ENCODE data around the gene ITGB3. TPM values are rescaled to one million over a fixed set of nuclear protein-coding genes. Genes with fewer than 3 reads are reported as not detected.

Gene ITGB3
- total and polyA plus RNA-seq, 2 of the 8 experiments (the other 6 are each of a cell fraction or from before 2014, with no cell fraction given) = 0.08 to 0.09 TPM

DNA sequence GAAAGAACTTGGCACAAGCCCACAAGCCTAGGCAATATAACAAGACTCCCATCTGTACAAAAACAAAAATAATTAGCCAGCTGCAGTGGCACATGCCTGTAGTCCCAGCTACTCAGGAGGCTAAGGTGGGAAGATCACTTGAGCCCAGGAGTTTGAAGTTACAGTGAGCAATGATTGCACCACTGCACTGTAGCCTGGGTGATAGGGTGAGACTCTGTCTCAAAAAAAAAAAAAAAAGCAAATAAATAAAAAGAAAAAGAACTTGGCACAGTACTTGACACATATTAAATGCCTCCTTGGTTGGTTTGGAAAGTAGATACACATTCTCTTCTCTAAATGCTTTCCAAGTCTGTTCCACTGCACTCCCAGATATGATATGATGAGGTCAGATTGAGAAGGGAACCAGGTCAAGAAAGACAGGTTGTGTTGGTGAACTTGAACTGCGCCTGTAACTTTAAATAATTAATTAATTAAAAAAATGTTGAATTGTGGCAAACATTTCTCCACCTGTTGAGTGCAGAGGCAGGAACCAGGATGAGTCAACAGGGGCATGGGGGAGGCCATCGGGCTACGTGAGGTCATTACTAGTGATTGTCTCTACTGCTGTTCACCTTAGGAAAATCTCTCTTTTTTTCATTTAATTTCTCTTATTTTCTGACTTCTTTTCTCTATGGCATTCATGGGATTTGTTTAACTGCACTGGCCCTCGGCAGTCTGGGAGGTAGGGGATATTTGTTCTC is 44.2 kb downstream of the ITGB3 start:
- Histone ChIP-seq H3K23ac (ENCODE audit: insufficient read length) (no peak overlapping the region), H3K14ac (ENCODE audit: insufficient read length) (no peak overlapping the region), H4K91ac (replicated peaks; ENCODE audit: insufficient read length, low read length) (no peak overlapping the region), H3K27me3 (replicated peaks in 1 of 4; ENCODE audit: control insufficient read depth in 3 of 4, extremely low read depth in 1 of 4, insufficient read depth in 3 of 4, low read length in 3 of 4) (no peaks in the 10 kb centered on the region; a peak in 1 of 7 replicates), H3K4me3 (ENCODE audit: extremely low read depth in 1 of 4, insufficient read depth in 2 of 4, low read depth in 3 of 4, low read length in 4 of 4) (no peak overlapping the region), H3K79me1 (ENCODE audit: low read depth, low read length) (no peaks in the 10 kb centered on the region), H2BK12ac (ENCODE audit: low read depth, low read length) (no peak overlapping the region), H3K9ac (replicated peaks in 1 of 4; ENCODE audit: extremely low read depth in 1 of 4, low read depth in 3 of 4, low read length in 3 of 4) (no peak overlapping the region), H4K5ac (ENCODE audit: insufficient read length, low read depth, low read length) (no peak overlapping the region), H2AFZ (ENCODE audit: low read length) (no peak overlapping the region), H2BK15ac (ENCODE audit: low read length) (no peak overlapping the region), H3K18ac (ENCODE audit: extremely low read depth, low read length) (no peak overlapping the region), H3K9me3 (ENCODE audit: insufficient read depth in 2 of 2, low read depth in 1 of 2, low read length in 1 of 2) (no peaks in the 10 kb centered on the region), H3K4me1 (replicated peaks in 1 of 4; ENCODE audit: control insufficient read depth in 3 of 4, insufficient read depth in 4 of 4, low read length in 3 of 4) (peaks cover 0 to 2% (median 0%) of the 10 kb centered on the region in 4 experiments; a peak in 1 of 7 replicates), H3K36me3 (ENCODE audit: control insufficient read depth in 2 of 4, insufficient read depth in 4 of 4, low read length in 3 of 4) (no peaks in the 10 kb centered on the region), H2BK20ac (ENCODE audit: low read length) (no peak overlapping the region), H2AK5ac (ENCODE audit: low read depth, low read length) (no peak overlapping the region), H3K79me2 (ENCODE audit: control insufficient read depth in 1 of 2, insufficient read depth in 2 of 2, low read length in 2 of 2) (no peaks in the 10 kb centered on the region), H2BK120ac (replicated peaks; ENCODE audit: low read depth, low read length) (no peak overlapping the region), H2BK5ac (ENCODE audit: low read depth, low read length) (no peak overlapping the region), H3K23me2 (ENCODE audit: low read depth, low read length) (no peaks in the 10 kb centered on the region), H3K4me2 (ENCODE audit: insufficient read depth in 1 of 2, low read depth in 2 of 2, low read length in 2 of 2) (no peak overlapping the region), H4K8ac (ENCODE audit: extremely low read depth, insufficient read depth, low read length) (no peak overlapping the region), H3K56ac (replicated peaks; ENCODE audit: insufficient read length, low read depth, low read length) (no peak overlapping the region), H3K27ac (ENCODE audit: low read depth, low read length) (no peak overlapping the region), H3K4ac (replicated peaks; ENCODE audit: insufficient read length, low read depth, low read length) (no peak overlapping the region), H4K20me1 (replicated peaks in 1 of 2; ENCODE audit: control insufficient read depth in 1 of 2, insufficient read depth in 2 of 2, low read length in 2 of 2) (no peaks in the 10 kb centered on the region)
- no peak for FAIRE-seq
- POLR2A ChIA-PET (ENCODE audit: partially characterized antibody) = no interaction called here
- 96% methylated on average over 4 of the region's 4 CpGs; no CpG with 5 or more reads in 1 of the 2 experiments for WGBS, 2 experiments (ENCODE audit: extremely low coverage in 1 of 2, insufficient coverage in 1 of 2, insufficient read length in 1 of 2, insufficient replicate concordance in 2 of 2, low coverage in 1 of 2, low lambda C conversion rate in 2 of 2, missing lambda C conversion rate in 1 of 2)
- CTCF ChIA-PET (ENCODE audit: partially characterized antibody) = no interaction called here
- DNase-seq (ENCODE audit: low read depth in 1 of 2, low spot score in 2 of 2) = no peak
- TF ChIP-seq TEAD4 (IDR thresholded peaks at IDR 0.05; ENCODE audit: low read depth, low read length) (no peak), HDAC6 (IDR thresholded peaks at IDR 0.05; ENCODE audit: low read depth, low read length) (no peak), RBBP5 (IDR thresholded peaks at IDR 0.05; ENCODE audit: borderline replicate concordance, low read depth, low read length) (no peak), KDM1A (IDR thresholded peaks at IDR 0.05; ENCODE audit: borderline replicate concordance, low read length) (no peak), EZH2 (IDR thresholded peaks at IDR 0.05; ENCODE audit: low read depth, low read length, severe bottlenecking) (no peak), JUN (IDR thresholded peaks at IDR 0.05; ENCODE audit: low read depth, low read length) (no peak)
- TF ChIP-seq, protein P1, sequence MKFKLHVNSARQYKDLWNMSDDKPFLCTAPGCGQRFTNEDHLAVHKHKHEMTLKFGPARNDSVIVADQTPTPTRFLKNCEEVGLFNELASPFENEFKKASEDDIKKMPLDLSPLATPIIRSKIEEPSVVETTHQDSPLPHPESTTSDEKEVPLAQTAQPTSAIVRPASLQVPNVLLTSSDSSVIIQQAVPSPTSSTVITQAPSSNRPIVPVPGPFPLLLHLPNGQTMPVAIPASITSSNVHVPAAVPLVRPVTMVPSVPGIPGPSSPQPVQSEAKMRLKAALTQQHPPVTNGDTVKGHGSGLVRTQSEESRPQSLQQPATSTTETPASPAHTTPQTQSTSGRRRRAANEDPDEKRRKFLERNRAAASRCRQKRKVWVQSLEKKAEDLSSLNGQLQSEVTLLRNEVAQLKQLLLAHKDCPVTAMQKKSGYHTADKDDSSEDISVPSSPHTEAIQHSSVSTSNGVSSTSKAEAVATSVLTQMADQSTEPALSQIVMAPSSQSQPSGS (IDR thresholded peaks at IDR 0.05; ENCODE audit: low read length) = no peak
